ENCODE measurements around the gene TADA1. TPM values are rescaled to one million over a fixed set of nuclear protein-coding genes. Genes with fewer than 3 reads are reported as not detected.

Gene TADA1
- total RNA-seq, 1 experiment from 2014 or later: 16.6 TPM

DNA sequence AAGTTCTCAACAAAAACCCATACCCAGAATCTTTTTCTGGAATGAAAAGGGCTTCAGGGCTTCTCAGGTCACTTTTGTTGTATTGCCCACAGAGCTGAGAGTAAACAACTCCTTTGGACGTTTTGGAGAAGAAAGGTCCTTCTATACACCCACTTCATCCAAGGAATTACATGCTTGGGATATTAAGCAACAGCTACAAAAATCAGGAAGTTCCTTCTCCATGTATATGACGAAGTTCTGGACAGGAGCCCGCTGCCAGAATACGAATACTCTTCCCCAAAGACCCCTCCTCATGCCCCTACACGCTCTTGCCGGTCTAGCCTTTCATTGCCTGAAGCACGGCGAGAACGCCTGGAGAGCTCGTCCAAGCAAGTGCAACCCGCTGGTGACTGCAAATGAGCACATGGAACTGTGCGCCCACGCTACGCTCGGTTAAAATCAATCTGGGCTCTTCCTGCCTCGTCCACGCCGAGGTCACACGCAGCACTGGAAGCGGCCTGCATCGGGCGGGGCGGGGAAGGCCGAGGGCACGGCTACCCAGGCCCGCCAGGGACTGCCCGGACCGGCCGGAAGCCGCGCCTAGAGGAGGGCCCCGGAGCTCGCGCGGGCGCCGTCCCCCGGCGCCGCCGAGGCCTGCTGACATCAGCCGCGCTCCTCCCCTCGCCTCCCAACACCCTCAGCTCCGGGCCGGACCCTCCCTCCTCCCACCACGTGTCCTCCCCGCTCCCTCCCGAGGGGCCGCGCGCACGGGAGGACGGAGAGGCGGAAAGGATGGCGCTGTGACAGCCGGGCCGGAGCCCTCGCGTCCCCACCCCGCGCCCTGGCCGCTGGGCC is 37.1 kb downstream of the TADA1 start, which contains the start of gene POGK (continued):
- TF ChIP-seq AR (CRISPR knock-in tag; IDR thresholded peaks at IDR 0.05) (no peak), HMGA2 (CRISPR knock-in tag; IDR thresholded peaks at IDR 0.05) (no peak), NFYB (CRISPR knock-in tag; conservative IDR thresholded peaks at IDR 0.05; ENCODE audit: low read depth) (no peak), SP1 (CRISPR knock-in tag; conservative IDR thresholded peaks at IDR 0.05) (peak; percentile 68), SOX15 (CRISPR knock-in tag; IDR thresholded peaks at IDR 0.05) (no peak), SMAD4 (CRISPR knock-in tag; IDR thresholded peaks at IDR 0.05) (no peak), ZNF317 (CRISPR knock-in tag; IDR thresholded peaks at IDR 0.05; ENCODE audit: borderline replicate concordance, low read depth) (0 out of 2 replicates have a peak, but pooled peaks have one; percentile 33), ELF4 (CRISPR knock-in tag; IDR thresholded peaks at IDR 0.05; ENCODE audit: low read depth) (peak; percentile 78; the same call in 1 of the 2 replicates), EMX1 (CRISPR knock-in tag; IDR thresholded peaks at IDR 0.05) (no peak), ZNF232 (CRISPR knock-in tag; IDR thresholded peaks at IDR 0.05) (peak; percentile 63; the same call in 1 of the 2 replicates), ZNF671 (CRISPR knock-in tag; IDR thresholded peaks at IDR 0.05) (no peak), JAZF1 (CRISPR knock-in tag; IDR thresholded peaks at IDR 0.05) (no peak), GABPB1 (CRISPR knock-in tag; IDR thresholded peaks at IDR 0.05) (no peak; the same call in none of the 2 replicates), MXD4 (CRISPR knock-in tag; IDR thresholded peaks at IDR 0.05; ENCODE audit: borderline replicate concordance) (no peak), NR3C1 (CRISPR knock-in tag; conservative IDR thresholded peaks at IDR 0.05; ENCODE audit: low read depth) (0 out of 2 replicates have a peak, but pooled peaks have one; percentile 36), FOXJ3 (CRISPR knock-in tag; IDR thresholded peaks at IDR 0.05; ENCODE audit: borderline replicate concordance) (no peak), ZNF396 (CRISPR knock-in tag; IDR thresholded peaks at IDR 0.05; ENCODE audit: borderline replicate concordance) (no peak), USF1 (CRISPR knock-in tag; IDR thresholded peaks at IDR 0.05) (peak; percentile 86)
- TF ChIP-seq, protein P1, sequence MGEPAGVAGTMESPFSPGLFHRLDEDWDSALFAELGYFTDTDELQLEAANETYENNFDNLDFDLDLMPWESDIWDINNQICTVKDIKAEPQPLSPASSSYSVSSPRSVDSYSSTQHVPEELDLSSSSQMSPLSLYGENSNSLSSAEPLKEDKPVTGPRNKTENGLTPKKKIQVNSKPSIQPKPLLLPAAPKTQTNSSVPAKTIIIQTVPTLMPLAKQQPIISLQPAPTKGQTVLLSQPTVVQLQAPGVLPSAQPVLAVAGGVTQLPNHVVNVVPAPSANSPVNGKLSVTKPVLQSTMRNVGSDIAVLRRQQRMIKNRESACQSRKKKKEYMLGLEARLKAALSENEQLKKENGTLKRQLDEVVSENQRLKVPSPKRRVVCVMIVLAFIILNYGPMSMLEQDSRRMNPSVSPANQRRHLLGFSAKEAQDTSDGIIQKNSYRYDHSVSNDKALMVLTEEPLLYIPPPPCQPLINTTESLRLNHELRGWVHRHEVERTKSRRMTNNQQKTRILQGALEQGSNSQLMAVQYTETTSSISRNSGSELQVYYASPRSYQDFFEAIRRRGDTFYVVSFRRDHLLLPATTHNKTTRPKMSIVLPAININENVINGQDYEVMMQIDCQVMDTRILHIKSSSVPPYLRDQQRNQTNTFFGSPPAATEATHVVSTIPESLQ (CRISPR knock-in tag; IDR thresholded peaks at IDR 0.05): no peak
- TF ChIP-seq, protein P2, sequence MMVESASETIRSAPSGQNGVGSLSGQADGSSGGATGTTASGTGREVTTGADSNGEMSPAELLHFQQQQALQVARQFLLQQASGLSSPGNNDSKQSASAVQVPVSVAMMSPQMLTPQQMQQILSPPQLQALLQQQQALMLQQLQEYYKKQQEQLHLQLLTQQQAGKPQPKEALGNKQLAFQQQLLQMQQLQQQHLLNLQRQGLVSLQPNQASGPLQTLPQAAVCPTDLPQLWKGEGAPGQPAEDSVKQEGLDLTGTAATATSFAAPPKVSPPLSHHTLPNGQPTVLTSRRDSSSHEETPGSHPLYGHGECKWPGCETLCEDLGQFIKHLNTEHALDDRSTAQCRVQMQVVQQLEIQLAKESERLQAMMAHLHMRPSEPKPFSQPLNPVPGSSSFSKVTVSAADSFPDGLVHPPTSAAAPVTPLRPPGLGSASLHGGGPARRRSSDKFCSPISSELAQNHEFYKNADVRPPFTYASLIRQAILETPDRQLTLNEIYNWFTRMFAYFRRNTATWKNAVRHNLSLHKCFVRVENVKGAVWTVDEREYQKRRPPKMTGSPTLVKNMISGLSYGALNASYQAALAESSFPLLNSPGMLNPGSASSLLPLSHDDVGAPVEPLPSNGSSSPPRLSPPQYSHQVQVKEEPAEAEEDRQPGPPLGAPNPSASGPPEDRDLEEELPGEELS (CRISPR knock-in tag; IDR thresholded peaks at IDR 0.05): peak; percentile 50; the same call in 1 of the 2 replicates
- TF ChIP-seq, protein P3, sequence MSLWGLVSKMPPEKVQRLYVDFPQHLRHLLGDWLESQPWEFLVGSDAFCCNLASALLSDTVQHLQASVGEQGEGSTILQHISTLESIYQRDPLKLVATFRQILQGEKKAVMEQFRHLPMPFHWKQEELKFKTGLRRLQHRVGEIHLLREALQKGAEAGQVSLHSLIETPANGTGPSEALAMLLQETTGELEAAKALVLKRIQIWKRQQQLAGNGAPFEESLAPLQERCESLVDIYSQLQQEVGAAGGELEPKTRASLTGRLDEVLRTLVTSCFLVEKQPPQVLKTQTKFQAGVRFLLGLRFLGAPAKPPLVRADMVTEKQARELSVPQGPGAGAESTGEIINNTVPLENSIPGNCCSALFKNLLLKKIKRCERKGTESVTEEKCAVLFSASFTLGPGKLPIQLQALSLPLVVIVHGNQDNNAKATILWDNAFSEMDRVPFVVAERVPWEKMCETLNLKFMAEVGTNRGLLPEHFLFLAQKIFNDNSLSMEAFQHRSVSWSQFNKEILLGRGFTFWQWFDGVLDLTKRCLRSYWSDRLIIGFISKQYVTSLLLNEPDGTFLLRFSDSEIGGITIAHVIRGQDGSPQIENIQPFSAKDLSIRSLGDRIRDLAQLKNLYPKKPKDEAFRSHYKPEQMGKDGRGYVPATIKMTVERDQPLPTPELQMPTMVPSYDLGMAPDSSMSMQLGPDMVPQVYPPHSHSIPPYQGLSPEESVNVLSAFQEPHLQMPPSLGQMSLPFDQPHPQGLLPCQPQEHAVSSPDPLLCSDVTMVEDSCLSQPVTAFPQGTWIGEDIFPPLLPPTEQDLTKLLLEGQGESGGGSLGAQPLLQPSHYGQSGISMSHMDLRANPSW (CRISPR knock-in tag; conservative IDR thresholded peaks at IDR 0.05; ENCODE audit: low read depth): no peak
- TF ChIP-seq, protein P4, sequence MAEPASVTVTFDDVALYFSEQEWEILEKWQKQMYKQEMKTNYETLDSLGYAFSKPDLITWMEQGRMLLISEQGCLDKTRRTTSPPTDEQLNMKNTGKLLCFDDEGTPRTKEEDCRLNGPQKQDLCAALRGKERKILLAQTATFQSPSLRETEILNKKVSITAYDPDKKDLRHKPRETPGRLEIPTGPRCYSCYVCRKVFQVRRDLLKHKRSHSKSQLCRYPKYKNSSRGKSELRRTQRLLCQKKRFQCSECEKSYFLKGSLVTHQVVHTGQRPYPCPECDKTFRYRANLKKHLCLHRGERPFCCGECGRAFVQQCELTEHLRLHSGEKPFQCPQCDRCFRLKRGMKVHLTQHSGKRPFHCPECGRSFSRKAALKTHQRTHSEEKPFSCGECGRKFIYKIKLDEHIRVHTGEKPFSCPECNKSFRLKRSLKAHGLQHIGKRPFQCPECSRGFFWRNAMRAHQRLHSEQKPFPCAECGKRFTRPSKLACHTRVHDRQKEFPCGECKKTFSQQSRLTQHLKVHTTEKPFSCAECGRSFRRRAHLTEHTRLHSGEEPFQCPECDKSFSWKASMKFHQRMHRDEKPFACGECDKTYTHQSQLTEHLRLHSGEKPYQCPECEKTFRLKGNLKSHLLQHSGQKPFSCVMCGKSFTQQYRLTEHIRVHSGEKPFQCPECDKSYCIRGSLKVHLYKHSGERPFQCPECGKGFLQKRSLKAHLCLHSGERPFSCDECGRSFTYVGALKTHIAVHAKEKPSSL (CRISPR knock-in tag; conservative IDR thresholded peaks at IDR 0.05): no peak
- TF ChIP-seq, protein P5, sequence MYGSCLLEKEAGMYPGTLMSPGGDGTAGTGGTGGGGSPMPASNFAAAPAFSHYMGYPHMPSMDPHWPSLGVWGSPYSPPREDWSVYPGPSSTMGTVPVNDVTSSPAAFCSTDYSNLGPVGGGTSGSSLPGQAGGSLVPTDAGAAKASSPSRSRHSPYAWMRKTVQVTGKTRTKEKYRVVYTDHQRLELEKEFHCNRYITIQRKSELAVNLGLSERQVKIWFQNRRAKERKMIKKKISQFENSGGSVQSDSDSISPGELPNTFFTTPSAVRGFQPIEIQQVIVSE (CRISPR knock-in tag; IDR thresholded peaks at IDR 0.05; ENCODE audit: borderline replicate concordance): no peak
- TF ChIP-seq, protein P6, sequence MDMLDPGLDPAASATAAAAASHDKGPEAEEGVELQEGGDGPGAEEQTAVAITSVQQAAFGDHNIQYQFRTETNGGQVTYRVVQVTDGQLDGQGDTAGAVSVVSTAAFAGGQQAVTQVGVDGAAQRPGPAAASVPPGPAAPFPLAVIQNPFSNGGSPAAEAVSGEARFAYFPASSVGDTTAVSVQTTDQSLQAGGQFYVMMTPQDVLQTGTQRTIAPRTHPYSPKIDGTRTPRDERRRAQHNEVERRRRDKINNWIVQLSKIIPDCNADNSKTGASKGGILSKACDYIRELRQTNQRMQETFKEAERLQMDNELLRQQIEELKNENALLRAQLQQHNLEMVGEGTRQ (CRISPR knock-in tag; IDR thresholded peaks at IDR 0.05): peak; percentile 91
